Osteocyte (in vitro differentiated cells): Measurements from ENCODE around the gene GABRB1. TPM values are rescaled to one million over a fixed set of nuclear protein-coding genes. Genes with fewer than 3 reads are reported as not detected.

ENCODE experiments used
- DNase-seq: peaks from one replicate; pipeline ENCODE4 v3.0.0; 2021; ENCODE audit warnings: mixed read lengths; ENCODE audit not compliant: unreplicated experiment; ENCODE audit errors: extremely low spot score
- H3K27ac Mint-ChIP-seq: one replicate; pipeline ENCODE4 v1.8.0; 2021; ENCODE audit warnings: mild to moderate bottlenecking, mixed read lengths; ENCODE audit not compliant: unreplicated experiment
- H3K27me3 Mint-ChIP-seq: one replicate; pipeline ENCODE4 v1.8.0; 2021; ENCODE audit warnings: mixed read lengths; ENCODE audit not compliant: unreplicated experiment
- H3K36me3 Mint-ChIP-seq: one replicate; pipeline ENCODE4 v1.8.0; 2021; ENCODE audit warnings: mixed read lengths; ENCODE audit not compliant: unreplicated experiment
- H3K4me1 Mint-ChIP-seq: one replicate; pipeline ENCODE4 v1.8.0; 2021; ENCODE audit warnings: mixed read lengths; ENCODE audit not compliant: unreplicated experiment
- H3K4me3 Mint-ChIP-seq: one replicate; pipeline ENCODE4 v1.8.0; 2021; ENCODE audit warnings: mild to moderate bottlenecking, moderate library complexity, mixed read lengths; ENCODE audit not compliant: unreplicated experiment
- H3K9me3 Mint-ChIP-seq: one replicate; pipeline ENCODE4 v1.8.0; 2021; ENCODE audit warnings: mixed read lengths; ENCODE audit not compliant: unreplicated experiment
- CTCF ChIP-seq: fragments of 200-600 bp; sonication (generic); IDR thresholded peaks from 2 replicates; pipeline ENCODE4 v1.5.0; 2021; ENCODE audit warnings: antibody characterized with exemption, mild to moderate bottlenecking, moderate library complexity
- total RNA-seq: library from RNA; stranded (reverse); gene quantifications from 2 replicates; pipeline ENCODE4 v1.2.1, GENCODE V29; 2021

The GABRB1 gene
- total RNA-seq, 1 donor from 2014 or later: not detected

GRCh38 chr4:47309165-47309564 is 277.8 kb downstream of the GABRB1 start:
- TF ChIP-seq CTCF: no peak
- no peak for DNase-seq
- Mint-ChIP-seq H3K9me3 (no peaks in the 10 kb centered on the region), H3K4me1 (no peaks in the 10 kb centered on the region), H3K36me3 (no peaks in the 10 kb centered on the region), H3K27ac (no peak overlapping the region), H3K4me3 (no peak overlapping the region), H3K27me3 (peaks cover 56% of the 10 kb centered on the region)

- no peak for TF ChIP-seq CTCF
- no peaks in the 10 kb centered on the region for H3K9me3 Mint-ChIP-seq
- H3K27ac Mint-ChIP-seq: no peak overlapping the region
- H3K27me3 Mint-ChIP-seq: peaks cover 51% of the 10 kb centered on the region
- H3K4me1 Mint-ChIP-seq: no peaks in the 10 kb centered on the region
- DNase-seq: no peak
- H3K4me3 Mint-ChIP-seq: no peak overlapping the region
- H3K36me3 Mint-ChIP-seq: no peaks in the 10 kb centered on the region
Measured at GRCh38 chr4:47312170-47312569, 280.8 kb downstream of the GABRB1 start.

GRCh38 chr4:47313384-47313783 is 282.0 kb downstream of the GABRB1 start:
- Mint-ChIP-seq H3K36me3 (no peaks in the 10 kb centered on the region), H3K27me3 (peaks cover 58% of the 10 kb centered on the region), H3K4me3 (no peak overlapping the region), H3K9me3 (no peaks in the 10 kb centered on the region), H3K27ac (no peak overlapping the region), H3K4me1 (no peaks in the 10 kb centered on the region)
- no peak for DNase-seq
- no peak for TF ChIP-seq CTCF

GRCh38 chr4:47315346-47315745 is 284.0 kb downstream of the GABRB1 start:
- H3K27me3 Mint-ChIP-seq: peaks cover 65% of the 10 kb centered on the region
- H3K27ac Mint-ChIP-seq: no peak overlapping the region
- DNase-seq: no peak
- H3K36me3 Mint-ChIP-seq: no peaks in the 10 kb centered on the region
- H3K4me1 Mint-ChIP-seq: no peaks in the 10 kb centered on the region
- no peaks in the 10 kb centered on the region for H3K9me3 Mint-ChIP-seq
- TF ChIP-seq CTCF: no peak
- H3K4me3 Mint-ChIP-seq: no peak overlapping the region

GRCh38 chr4:47326025-47326424 is 294.7 kb downstream of the GABRB1 start:
- no peaks in the 10 kb centered on the region for H3K4me1 Mint-ChIP-seq
- TF ChIP-seq CTCF: no peak
- H3K9me3 Mint-ChIP-seq: no peaks in the 10 kb centered on the region
- H3K27ac Mint-ChIP-seq: no peak overlapping the region
- peaks cover 35% of the 10 kb centered on the region for H3K27me3 Mint-ChIP-seq
- no peak for DNase-seq
- H3K36me3 Mint-ChIP-seq: no peaks in the 10 kb centered on the region
- H3K4me3 Mint-ChIP-seq: no peak overlapping the region
